ENCODE data around the gene DDX55.

DNA sequence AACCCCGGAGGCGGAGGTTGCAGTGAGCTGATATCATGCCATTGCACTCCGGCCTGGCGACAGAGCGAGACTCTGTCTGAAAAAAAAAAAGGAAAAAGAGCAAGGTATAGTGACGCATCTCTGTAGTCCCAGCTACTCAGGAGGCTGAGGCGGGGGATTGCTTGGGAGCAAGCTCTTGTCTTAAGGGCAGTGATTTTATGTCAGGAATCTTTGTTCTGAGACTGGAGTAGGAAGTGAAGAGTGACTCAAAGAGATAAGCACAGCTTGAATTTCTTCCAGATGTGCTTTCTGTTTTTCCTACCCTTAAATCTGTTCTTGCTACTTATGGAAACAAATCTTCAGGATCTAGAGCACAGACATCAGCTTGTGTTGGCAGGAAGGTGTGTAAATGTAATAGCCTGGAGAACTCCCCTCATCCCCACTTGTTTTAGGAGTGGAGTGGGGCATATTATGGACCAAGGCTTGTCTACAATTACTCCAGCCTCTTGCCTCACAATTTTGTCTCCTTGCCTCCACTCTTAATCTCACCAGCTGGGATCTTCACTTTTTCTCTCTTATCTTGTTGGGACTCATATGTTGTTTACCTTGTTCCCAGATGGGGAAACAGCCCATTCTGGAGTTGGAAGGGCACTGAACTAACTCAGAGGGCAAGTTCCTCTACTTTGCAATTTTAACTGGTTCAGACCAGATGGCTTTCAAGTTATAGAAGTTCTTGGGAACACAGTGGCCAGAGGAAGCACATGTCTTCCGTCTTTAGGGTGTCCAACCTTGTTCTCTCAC, 10.0 kb upstream of the DDX55 start:
- TF ChIP-seq, protein P1, sequence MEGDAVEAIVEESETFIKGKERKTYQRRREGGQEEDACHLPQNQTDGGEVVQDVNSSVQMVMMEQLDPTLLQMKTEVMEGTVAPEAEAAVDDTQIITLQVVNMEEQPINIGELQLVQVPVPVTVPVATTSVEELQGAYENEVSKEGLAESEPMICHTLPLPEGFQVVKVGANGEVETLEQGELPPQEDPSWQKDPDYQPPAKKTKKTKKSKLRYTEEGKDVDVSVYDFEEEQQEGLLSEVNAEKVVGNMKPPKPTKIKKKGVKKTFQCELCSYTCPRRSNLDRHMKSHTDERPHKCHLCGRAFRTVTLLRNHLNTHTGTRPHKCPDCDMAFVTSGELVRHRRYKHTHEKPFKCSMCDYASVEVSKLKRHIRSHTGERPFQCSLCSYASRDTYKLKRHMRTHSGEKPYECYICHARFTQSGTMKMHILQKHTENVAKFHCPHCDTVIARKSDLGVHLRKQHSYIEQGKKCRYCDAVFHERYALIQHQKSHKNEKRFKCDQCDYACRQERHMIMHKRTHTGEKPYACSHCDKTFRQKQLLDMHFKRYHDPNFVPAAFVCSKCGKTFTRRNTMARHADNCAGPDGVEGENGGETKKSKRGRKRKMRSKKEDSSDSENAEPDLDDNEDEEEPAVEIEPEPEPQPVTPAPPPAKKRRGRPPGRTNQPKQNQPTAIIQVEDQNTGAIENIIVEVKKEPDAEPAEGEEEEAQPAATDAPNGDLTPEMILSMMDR (IDR thresholded peaks at IDR 0.05) = no peak
- no peak for TF ChIP-seq ZFX (IDR thresholded peaks at IDR 0.05; ENCODE audit: borderline replicate concordance)
